ENCODE data around the gene GALNT11. TPM values are rescaled to one million over a fixed set of nuclear protein-coding genes. Genes with fewer than 3 reads are reported as not detected.
"Not testable (repeated sequence)": the region's sequence is repeated elsewhere in the genome, so short reads cannot be mapped to it uniquely, and the experiment has no call there.

Gene GALNT11
- total RNA-seq, 1 donor from 2014 or later, result 57.7 TPM

DNA sequence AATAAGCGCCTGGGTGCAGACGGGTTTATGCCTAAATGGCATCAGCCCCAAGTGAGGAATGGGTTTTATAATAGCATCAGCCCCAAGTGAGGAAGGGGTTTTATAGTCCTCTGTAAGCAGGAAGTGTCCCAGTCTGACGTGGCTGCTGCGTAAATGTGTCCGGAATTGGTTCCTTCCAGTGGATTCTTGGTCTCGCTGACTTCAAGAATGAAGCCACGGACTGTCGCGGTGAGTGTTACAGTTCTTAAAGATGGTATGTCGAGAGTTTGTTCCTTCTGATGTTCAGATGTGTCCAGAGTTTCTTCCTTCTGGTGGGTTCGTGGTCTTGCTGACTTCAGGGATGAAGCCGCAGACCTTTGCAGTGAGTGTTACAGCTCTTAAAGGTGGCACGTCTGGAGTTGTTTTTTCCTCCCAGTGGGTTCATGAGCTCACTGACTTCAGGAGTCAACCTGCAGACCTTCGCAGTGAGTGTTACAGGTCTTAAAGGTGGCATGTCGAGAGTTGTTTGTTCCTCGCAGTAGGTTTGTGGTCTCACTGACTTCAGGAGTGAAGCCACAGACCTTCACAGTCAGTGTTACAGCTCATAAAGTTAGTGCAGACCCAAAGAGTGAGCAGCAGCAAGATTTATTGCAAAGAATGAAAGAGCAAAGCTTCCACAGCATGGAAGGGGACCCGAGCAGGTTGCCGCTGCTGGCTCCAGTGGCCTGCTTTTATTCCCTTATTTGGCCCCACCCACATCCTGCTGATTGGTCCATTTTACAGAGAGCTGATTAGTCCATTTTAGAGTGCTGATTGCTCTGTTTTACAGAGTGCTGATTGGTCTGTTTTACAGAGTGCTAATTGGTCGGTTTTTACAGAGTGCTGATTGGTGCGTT is 2.3 kb downstream of the GALNT11 start:
- not testable (repeated sequence) for DNase-seq

DNA sequence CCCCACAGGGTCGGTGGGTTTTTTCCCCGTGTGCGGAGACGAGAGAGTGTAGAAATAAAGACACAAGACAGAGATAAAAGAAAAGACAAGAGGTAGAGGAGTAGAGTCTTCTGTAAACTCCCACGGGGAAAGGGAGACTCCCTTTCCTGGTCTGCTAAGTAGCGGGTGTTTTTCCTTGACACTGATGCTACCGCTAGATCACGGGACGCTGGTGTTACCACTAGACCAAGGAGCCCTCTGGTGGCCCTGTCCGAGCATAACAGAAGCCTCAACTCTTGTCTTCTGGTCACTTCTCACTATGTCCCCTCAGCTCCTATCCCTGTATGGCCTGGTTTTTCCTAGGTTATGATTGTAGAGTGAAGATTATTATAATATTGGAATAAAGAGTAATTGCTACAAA is 4.6 kb downstream of the GALNT11 start:
- DNase-seq, result not testable (repeated sequence)

- DNase-seq, result not testable (repeated sequence)
Measured at GRCh38 chr7:152030639-152031038, 5.2 kb downstream of the GALNT11 start.

GRCh38 chr7:152035817-152036216 is 10.3 kb downstream of the GALNT11 start:
- DNase-seq, result no peak

DNA sequence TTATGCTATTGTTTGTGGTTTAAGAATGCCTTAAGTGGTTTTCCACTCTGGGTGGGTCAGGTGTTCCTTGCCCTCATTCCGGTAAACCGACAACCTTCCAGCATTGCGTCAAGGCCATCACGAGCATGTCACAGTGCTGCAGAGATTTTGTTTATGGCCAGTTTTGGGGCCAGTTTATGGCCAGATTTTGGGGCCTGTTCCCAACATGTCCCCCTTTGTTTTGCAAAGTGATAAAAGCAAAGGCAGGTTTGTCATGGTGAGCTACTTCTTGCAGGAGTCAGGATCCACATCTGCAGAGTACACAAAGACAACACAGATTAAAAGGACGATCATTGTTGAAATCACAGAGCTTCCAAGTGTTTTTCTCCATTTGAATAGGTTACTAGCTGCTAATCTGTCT is 12.9 kb downstream of the GALNT11 start:
- not testable (repeated sequence) for DNase-seq

DNA sequence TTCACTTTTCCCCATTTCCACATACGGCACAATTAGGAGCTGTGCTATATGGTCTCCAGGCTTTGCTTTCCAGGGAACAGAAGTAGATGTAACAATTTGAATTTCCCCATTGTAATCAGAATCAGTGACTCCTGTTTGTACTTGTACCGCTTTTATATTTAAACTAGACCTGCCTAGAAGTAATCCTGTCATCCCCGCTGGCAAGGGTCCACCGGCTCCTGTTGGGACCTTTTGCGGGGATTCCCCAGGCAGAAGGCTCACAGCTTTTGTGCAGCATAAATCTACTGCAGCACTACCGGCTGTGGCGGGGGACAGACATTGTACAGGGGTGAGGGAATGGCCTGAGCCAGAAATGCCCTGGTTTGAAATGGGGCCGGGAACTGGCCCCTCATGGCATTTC is 17.6 kb downstream of the GALNT11 start:
- DNase-seq, result not testable (repeated sequence)

GRCh38 chr7:152044909-152045308 is 19.4 kb downstream of the GALNT11 start:
- DNase-seq, result not testable (repeated sequence)

GRCh38 chr7:152046531-152046930 is 21.1 kb downstream of the GALNT11 start:
- no peak for DNase-seq

DNA sequence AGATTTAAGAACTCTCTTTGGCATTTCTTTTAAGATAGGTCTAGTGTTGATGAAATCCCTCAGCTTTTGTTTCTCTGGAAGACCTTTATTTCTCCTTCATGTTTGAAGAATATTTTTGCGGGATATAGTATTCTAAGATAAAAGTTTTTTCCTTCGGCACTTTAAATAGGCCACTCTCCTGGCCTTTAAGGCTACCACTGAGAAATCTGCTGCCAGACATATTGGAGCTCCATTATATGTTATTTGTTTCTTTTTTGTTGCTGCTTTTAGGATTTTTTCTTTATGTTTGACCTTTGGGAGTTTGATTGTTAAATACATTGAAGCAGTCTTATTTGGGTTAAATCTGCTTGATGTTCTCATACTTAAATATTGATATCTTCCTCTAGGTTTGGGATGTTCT is 22.6 kb downstream of the GALNT11 start:
- DNase-seq, result no peak

GRCh38 chr7:152050547-152050971 is 25.1 kb downstream of the GALNT11 start:
- DNase-seq, result no peak

GRCh38 chr7:152051968-152052367 is 26.5 kb downstream of the GALNT11 start:
- DNase-seq, result no peak

DNA sequence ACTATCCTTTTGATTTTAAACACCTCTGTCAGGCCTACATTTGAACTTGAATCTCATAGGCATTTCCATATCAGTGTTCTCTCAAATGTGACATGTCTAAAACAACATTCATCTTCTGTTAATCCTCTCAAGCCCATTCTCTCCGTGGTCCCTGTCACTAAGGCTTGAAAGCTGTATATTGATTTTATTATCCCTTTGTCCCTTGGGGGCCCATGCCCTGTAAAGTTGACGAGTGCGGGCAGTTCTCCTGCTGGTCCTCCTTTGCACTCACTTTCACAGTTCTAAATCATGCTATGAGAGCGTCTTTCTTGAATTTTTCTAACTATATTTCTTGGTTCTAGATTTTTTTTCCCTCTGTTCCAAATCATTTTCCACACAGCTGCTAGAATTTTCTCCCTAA is 27.3 kb downstream of the GALNT11 start:
- DNase-seq, result no peak

DNA sequence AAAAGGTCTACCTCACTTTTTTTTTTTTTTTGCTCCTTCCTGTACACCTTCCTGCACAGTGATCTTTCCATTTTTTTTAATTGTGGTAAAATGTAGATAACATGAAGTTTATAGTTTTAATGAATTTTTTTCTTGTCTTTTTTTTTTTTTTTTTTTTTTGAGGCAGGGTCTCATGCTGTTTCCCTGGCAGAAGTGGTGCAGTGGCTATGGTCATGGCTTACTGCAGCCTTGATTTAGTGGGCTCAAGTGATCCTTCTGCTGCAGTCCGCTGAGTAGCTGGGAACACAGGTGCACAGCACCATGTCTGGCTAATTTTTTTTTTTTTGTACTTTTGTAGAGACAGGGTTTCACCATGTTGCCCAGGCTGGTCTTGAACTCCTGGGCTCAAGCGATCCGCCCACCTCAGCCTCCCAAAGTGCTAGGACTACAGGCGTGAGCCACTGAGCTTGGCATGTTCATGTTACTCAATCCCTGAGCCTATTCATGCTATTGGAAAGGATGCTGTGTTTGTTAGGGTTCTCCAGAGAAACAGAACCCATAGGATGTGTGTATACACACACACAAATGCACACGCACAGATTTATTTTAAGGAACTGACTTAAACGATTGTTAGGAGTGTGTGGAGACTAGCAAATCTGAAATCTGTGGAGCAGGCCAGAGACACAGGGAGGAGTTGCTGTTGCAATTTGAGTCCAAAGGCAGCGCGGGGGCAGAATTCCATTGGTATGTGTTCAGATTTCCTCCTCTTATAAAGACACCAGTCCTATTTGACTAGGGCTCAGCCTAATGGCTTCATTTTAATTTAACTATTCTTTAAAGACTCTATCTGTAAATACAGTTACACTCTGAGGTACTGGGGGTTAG is 29.1 kb downstream of the GALNT11 start:
- DNase-seq, result no peak

GRCh38 chr7:152056621-152057274 is 31.3 kb downstream of the GALNT11 start:
- no peak for DNase-seq

- no peak for DNase-seq
Measured at GRCh38 chr7:152059311-152059710, 33.8 kb downstream of the GALNT11 start.

DNA sequence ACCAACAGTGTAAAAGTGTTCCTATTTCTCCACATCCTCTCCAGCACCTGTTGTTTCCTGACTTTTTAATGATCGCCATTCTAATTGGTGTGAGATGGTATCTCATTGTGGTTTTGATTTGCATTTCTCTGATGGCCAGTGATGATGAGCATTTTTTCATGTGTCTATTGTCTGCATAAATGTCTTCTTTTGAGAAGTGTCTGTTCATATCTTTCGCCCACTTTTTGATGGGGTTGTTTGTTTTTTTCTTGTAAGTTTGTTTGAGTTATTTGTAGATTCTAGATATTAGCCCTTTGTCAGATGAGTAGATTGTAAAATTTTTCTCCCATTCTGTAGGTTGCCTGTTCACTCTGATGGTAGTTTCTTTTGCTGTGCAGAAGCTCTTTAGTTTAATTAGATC is 35.6 kb downstream of the GALNT11 start:
- DNase-seq, result not testable (repeated sequence)

- DNase-seq, result not testable (repeated sequence)
Measured at GRCh38 chr7:152063192-152063591, 37.7 kb downstream of the GALNT11 start.

DNA sequence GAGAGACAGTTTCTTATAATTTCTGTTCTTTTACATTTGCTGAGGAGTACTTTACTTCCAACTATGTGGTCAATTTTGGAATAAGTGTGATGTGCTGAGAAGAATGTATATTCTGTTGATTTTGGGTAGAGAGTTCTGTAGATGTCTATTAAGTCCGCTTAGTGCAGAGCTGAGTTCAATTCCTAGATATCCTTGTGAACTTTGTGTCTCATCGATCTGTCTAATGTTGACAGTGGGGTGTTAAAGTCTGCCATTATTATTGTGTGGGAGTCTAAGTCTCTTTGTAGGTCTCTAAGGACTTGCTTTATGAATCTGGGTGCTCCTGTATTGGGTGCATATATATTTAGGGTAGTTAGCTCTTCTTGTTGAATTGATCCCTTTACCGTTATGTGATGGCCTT is 38.3 kb downstream of the GALNT11 start:
- DNase-seq, result not testable (repeated sequence)

- DNase-seq, result not testable (repeated sequence)
Measured at GRCh38 chr7:152065800-152066344, 40.4 kb downstream of the GALNT11 start.

DNA sequence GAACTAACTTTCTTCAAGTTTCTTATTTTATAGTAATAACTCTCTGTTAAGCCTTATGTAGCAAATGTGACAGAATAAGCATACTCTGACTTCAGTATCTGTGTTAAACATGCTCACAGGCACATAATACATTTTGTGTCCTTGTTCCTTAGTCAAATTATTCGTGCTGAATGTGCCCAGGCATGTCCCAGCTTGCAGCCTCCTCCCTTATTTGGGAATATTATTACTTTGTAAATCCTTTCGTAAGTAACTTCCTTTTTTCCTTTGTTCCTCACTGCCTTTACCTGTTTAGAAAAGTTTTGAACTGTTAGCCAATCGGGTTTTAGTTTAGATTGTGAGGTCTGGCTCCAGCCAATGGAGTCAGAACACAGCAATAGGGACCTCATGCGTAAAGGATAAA is 46.9 kb downstream of the GALNT11 start:
- no peak for DNase-seq

GRCh38 chr7:152073352-152073751 is 47.9 kb downstream of the GALNT11 start:
- no peak for DNase-seq

GRCh38 chr7:152074673-152075072 is 49.2 kb downstream of the GALNT11 start:
- no peak for DNase-seq
